NCI-H1436 treated with DMSO at 0.1 percent for 48 hours (cell line): ENCODE measurements around the gene JPT2.
"Not testable (repeated sequence)": the region's sequence is repeated elsewhere in the genome, so short reads cannot be mapped to it uniquely, and the experiment has no call there.

Experiments
- DNase-seq: peaks from one replicate; lab custom pipeline; 2025; lab: John Stamatoyannopoulos, UW

JPT2 gene

DNA sequence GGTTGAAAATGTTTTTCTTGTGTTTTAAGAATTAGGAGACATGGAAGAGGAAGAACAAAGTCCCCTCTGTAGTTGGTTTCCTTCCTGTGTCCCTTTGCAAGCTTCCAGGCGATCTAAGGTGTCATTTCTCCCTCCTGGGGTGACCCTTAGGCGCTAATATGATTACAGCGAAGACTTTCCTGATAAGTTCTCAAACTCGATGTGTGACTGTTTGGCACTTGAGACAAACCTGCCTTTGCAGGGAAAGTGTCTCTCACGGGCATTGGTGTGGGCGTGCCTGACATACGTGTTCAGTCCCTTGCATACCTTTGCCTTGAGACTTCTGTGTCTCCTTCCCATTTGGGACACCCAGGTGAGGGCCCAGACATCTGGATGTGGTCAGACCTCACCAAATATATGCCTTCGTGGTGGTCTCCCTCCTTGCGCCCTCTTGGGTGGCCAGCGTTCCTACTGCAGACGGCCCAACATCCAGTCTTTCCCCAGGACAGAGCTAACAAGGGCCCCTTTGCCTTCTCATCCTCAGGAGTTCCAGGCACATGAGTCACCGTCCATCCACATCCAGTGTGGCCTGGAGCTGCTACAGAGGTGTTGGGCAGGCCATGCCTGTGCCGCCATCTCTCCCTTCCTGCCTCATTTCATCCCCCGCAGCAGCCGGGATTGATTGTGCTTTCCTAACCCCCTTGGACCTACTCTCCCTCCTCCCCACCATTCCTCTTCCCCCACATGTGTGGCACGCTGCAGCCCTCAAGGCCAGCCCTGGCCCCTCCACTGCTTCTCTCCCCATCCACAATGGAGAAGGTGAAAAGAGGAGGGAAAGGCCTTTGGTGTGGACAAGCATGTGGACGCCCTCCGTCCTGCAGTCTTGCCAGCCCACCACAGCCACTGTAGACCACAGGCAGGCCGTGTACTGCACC, 3.1 kb upstream of the JPT2 start:
- DNase-seq, result no peak

DNA sequence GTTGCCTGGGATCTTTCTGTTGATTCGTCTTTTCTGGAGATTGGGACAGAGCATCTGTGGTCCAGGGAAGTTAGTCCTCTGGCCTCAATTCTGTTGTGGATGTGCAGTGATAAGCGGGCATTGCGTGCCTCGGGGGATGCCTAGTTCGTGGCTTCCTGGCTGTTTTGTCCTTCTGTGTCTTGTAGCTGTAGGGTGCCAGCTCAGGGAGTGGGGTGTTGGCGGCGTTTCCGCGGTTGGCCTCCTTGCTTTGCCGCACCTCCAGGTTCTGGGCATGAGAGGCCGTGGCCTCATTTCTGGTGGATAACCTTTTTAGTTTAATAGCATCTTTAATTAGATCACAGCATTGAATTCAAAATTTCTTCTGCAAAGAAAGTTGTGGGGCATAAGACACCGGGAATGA, 1.4 kb upstream of the JPT2 start:
- DNase-seq, result no peak

DNA sequence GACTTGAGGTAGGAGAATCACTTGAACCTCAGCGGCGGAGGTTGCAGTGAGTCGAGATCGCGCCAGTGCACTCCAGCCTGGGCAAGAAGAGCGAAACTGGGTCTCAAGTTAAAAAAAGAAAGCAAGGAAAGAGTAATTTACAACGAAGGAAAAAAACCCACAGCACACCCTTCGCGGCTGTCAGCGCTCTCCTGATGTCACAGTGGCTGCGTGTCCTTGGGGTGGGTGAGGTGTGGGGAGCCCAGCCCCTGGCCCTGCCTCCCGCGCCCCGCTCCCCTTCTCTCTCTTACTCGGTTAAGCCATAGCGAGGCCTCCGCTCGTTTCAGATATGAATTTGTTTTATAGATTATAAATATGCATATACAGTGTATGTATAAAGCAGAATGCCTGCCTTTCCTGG, 740 bp upstream of the JPT2 start:
- DNase-seq, result no peak

DNA sequence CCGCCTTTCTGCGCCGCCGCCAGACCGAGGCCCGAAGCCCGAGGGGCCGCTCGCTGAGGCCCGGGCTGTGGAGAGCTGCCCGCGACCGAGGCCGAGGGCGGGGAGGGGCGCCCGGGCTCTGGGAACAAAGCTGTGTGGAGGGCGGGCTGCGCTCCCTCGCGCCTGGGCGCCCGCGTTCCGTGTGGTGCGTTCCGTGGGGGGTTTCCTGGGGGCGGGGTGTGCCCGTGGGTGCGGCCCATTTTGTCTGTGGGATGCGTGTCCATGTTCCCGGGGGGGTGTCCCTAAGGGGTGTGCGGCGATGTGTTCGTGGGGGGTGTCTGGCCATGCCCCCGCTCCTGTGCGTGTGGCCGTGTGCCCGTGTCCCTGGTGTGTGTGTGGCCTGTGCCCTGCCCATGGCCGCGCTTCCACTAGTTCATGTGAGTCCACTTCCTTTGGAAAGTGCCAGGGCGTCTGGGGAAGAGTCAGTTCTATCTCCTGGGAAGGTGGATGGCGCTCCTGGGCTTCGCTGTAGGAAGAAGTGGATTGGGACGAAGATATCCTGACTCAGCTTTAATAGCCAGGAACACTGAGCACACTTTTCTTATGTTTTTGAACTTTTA, 520 bp downstream of the JPT2 start:
- no peak for DNase-seq

DNA sequence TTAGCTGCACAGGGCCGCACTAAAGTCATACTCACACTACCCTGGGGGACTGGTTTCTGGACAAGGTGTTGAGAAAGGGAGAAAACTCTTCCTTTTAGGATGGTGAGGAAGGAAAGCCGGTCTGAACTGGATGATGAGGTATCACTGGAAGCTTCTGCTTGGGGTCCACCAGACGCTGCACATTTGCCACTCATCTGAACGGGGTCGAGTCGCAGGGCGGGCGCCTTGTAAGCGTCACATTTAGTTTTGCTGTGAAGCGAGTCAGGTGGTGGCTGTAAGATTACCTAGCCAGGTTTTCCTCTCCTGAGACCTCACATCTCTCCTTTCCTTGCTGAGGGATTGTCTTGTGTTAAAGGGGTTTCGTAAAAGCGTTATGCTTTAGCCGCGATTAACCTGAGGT, 2.3 kb downstream of the JPT2 start:
- DNase-seq, result no peak

DNA sequence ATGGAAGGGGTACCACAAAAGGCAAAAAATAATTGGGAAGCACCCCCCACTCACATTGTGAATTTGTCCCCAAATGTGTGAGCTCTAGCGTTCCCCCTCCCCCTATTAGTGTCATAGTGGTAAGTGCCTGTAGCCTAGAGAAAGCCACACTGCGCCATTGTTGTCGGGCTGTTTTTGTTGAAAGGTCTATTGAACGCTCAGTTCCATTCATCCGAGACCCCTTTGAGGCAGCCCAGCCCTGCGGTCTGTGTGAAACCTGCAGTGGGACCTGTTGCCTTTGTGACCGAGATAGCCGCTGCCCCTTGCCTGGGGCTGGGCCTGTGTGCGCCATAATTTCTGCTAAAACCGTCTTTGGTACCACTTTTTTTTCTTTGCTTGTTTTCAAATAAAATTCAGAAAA, 3.0 kb downstream of the JPT2 start:
- DNase-seq, result no peak

DNA sequence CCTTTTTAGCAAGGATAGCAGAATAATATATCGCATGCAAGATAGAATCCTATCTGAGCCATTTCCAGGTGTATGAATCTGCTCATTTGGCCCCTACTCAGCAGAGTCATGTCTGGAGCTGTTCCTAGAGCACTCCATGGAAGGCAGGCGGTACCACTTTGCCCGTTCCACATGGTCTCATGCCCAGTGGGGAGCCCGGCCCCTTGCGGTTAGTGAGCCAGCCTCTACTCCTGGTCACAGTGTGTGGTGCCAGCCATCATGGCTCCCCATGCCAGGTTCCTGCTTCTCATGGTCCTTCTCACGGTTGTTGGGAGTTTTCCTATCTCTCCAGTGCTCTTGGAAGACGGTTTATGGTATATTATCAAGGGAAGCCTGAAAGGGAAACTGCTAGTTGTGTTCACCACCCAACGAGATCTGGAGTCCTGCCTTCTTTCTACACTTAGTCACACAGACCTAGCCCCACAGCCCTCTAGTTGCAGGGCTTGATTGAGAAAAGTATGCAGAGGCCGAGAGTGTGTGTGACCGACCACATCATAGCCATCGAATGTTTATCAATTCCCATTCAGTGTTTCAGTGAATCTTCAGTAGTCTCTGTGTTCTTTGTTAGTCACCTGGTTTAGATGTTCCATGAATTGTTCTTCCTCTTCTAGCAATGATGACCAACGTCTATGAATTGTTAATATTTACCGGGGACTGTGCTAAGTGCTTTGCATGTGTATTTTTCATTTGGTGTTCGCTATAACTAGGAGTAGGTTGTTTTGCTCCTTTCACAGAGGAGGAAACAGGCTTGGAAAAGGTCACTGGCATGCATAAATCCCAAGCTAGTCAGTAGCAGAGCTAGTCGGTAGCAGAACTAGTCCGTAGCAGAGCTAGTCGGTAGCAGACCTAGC, 9.6 kb downstream of the JPT2 start:
- DNase-seq, result no peak

DNA sequence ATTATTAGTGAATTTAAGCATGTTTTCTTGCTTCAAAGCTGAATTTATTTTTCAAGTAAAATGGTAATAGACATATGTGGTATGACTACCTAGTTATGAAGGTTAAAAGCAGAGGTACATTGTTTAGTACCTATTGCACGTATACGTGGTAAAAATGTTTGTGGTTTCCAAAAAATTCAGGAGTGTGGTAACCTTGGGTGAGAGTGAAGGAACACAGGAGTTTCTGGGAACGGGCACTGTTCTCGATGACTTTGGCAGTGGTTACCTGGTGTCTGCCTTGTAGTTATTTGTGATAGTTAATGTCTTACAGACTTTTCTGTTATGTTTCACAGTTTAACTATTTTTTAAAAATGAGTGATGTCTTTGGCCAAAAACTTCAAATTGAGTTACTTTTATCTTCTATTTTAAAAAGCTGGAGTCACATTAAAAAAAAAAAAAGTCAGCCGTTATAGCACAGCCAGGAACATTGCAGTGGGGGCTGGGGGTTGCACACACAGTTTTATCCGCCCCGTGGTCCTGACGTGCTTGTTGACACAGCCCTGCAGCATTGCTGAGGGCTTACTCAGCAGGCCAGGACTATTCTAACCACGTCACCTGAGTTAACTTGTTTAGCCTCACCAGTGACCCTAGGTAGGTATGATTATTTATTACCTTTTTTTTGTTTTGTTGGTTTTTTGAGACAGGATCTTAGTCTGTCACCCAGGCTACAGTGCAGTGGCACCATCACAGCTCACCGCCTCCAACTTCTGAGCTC, 10.9 kb downstream of the JPT2 start:
- DNase-seq, result no peak

DNA sequence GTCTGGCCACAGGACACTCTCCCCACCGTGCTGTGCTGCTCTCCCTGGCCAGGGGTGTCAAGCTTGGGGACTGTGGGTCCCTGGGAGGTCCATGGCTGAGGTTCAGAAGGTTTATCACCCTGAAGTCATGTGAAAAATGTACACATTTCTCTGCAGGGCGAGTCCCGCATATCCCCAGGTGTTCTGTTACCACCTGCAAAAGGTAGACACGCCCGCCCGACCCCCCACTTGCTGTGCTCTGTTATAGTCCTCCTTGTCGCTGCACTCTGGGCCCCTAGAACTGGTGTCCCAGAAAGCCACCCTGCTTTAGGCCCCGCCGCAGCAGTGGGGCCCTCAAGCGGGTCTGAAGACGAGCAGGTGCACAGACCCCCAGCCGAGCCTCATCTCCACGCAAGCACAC, 11.8 kb downstream of the JPT2 start:
- no peak for DNase-seq

DNA sequence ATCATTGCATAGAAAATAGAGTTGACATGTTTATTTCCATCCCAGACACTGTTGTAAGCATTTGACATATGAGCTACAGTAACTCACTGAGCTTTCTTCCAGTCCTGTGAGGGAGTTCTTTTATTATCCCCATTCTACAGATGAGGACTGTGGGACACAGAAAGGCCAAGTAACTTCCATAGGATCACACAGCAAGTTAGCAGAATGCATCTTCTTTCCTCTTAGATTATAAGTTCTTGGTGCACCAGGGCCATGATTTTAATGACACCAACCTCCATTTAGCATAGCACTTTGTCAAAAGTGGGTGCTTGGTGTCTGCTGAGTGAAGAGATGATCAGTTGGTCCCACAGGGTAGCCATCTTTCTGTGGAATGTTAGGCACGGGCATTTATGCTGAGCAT, 12.7 kb downstream of the JPT2 start:
- DNase-seq, result no peak

DNA sequence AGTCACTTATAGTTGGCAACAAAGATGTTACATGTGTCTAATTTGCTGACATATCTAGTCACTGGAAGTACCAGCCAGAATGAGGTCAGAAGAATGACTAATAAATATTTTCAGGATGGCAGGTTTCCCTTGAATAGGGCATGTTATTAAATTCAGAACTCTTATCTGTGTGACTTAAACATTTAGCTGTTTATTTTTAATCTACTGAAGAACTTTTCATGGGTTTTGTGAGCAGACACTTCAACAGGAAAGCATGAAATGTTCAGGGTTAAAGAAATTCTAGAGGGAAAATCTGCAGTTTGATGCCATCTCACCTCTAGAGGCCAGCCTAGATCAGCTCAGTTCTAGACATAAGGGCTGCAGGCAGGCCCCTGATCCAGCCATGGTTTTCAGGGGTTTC, 13.2 kb downstream of the JPT2 start:
- no peak for DNase-seq

DNA sequence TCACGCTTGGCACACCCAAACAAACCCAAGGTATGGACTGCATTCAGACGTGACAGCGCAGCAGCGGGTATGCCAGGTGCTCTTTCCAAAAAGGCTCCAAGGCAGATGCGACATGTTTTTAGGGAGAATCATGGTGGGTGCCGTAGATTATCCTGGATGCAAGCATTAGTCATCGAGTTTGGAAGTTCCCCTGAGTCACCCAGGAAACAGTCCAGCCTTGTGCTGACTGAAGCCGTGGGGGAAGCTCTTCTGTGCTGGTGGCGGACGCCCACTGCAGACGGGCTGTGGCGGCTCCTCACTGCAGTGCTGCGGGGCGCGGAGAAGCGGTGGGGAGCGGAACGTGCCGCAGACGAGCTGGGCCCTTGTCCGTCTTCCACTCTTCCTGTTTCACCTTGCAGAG, 13.9 kb downstream of the JPT2 start:
- no peak for DNase-seq

DNA sequence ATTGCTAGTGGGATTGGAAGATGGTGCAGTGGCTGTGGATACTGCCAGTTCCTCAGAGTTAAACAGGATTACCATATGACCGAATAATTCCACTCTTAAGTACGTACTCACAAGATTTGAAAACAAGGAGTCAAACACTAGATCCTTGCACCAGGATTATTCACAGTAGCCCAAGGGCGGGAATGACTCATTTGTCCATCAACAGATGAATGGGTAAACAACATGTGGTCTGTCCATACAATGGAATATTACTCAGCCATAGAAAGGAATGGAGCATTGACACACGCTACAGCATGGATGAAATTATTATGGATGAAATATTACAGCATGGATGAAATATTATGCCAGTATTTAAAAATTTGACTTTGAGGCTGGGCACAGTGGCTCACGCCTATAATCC, 18.8 kb downstream of the JPT2 start:
- no peak for DNase-seq

DNA sequence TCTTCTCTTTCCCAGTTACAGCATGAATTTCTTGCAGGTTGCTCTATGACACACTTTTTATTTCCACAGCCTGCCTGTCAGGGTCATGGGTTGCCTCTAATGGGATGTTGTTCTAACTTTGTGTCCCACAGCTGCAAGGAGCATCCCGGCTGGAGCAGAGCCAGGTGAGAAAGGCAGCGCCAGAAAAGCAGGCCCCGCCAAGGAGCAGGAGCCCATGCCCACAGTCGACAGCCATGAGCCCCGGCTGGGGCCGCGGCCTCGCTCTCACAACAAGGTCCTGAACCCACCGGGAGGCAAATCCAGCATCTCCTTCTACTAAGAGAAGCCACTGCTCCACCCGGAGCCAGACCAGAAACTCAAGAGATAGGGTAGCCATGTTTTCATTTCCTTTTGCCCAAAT, 20.6 kb downstream of the JPT2 start:
- no peak for DNase-seq

DNA sequence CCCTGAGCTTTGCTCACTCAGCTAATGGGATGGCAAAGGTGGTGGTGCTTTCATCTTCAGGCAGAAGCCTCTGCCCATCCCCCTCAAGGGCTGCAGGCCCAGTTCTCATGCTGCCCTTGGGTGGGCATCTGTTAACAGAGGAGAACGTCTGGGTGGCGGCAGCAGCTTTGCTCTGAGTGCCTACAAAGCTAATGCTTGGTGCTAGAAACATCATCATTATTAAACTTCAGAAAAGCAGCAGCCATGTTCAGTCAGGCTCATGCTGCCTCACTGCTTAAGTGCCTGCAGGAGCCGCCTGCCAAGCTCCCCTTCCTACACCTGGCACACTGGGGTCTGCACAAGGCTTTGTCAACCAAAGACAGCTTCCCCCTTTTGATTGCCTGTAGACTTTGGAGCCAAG, 22.2 kb downstream of the JPT2 start:
- no peak for DNase-seq

DNA sequence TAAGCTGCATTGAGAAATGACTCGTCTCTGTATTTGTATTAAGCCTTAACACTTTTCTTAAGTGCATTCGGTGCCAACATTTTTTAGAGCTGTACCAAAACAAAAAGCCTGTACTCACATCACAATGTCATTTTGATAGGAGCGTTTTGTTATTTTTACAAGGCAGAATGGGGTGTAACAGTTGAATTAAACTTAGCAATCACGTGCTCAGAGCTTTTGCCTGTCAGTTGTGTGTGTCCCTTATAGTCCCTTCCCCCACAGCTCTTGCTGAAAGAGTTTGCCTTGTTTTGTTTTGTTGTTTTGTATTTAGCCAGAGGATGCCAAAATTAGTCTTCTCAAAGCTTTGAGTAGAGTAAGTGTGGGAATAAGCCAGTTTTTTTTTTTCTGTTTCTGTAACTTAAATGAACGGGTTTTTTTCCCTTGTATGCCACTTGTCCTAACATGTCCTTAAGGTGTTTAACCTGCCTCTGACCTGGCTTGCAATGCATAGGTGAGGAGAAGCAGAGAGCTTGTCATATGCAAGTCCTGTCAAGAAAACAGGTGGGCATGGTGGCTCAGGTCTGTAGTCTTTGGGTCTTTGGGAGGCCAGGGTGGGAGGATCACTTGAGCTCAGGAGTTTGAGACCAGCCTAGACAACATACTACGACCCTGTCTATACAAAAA, 23.3 kb downstream of the JPT2 start:
- no peak for DNase-seq

DNA sequence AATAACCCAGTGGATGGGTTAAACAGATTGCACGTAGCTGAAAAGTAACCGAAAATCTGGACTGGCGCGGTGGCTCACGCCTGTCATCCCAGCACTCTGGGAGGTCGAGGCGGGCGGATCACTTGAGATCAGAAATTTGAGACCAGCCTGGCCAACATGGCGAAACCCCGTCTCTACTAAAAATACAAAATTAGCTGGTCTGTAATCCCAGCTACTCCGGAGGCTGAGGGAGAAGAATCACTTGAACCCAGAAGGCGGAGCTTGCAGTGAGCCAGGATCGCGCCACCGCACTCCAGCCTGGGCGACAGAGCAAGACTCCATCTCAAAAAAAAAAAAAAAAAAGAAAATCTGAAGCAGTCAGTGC, 27.2 kb downstream of the JPT2 start:
- DNase-seq, result not testable (repeated sequence)

DNA sequence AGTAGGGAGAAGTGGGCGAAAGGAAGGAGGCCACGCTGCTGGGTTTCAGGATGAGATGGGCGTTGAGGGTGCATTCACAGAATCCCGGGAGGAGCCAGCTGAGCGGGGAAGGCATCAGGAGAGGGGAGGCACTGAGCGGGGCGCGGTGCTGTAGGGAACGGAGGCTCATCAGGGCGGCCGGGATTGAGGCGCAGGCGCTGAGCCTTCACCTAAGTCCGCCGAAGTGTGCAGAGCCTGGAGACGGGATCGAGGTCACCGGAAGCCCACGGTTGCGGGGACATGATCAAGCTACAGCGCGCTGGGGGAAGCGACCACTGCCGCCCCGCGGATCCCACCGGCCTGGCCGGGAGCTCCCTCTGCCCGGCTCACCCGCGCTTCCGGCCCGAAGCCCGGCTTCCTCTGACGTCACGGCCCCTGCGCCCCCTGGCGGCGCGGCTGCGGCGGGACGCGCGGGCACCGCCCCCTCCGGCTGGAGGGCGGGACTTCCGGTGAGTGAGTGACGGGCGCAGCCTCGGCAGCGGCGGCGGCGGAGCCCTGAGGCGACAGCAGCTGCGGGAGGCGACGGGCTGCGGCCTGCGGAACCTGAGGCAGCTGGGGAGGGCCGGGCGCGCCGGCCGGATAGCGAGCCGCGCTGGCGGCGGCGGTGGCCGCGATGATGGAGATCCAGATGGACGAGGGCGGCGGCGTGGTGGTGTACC, 27.8 kb downstream of the JPT2 start, which contains the start of gene MAPK8IP3:
TSS of gene MAPK8IP3 (plus strand) at position 508 of the 698 bp plus-strand sequence. CDS start at position 653, 145 bp downstream.
- peak; percentile 15 for DNase-seq

DNA sequence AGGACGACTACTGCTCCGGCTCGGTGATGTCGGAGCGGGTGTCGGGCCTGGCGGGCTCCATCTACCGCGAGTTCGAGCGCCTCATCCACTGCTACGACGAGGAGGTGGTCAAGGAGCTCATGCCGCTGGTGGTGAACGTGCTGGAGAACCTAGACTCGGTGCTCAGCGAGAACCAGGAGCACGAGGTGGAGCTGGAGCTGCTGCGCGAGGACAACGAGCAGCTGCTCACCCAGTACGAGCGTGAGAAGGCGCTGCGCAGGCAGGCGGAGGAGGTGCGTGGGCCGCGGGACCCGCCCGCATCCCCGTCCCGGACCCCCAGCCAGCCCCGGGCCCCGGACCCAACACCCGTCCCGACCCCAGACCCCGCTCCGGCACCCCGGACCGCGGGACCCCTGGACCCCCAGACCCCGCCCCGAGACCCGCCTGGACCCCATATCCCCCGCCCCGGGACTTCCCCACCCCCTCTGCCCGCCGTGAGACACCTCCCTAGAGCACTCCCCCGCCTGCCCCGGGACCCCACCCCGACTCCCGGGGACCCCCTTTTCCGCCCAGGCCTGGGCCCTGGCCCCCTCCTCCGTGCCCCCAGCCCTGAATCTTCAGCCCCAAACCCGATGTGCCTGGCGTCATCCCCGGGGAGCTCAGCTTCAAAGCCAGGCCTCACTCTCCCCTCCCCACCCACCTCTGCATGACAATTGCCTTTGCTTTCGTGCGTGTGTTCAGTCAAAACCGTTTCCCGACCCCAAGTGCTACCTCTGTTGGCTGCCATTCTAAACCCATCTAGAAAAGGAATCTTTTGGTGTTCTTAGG, 28.5 kb downstream of the JPT2 start:
- DNase-seq, result no peak
